GM18861 (cell line): Measurements from ENCODE around the gene SRRM3.
"Not testable (repeated sequence)": the region's sequence is repeated elsewhere in the genome, so short reads cannot be mapped to it uniquely, and the experiment has no call there.

Source experiments
- ATAC-seq: cut with Tn5 transposase; IDR thresholded peaks from one replicate; pipeline ENCODE4 v1.9.1; 2021; ENCODE audit not compliant: unreplicated experiment

The SRRM3 gene

GRCh38 chr7:76310102-76310957, 108.6 kb downstream of the SRRM3 start:
- no peak for ATAC-seq

DNA sequence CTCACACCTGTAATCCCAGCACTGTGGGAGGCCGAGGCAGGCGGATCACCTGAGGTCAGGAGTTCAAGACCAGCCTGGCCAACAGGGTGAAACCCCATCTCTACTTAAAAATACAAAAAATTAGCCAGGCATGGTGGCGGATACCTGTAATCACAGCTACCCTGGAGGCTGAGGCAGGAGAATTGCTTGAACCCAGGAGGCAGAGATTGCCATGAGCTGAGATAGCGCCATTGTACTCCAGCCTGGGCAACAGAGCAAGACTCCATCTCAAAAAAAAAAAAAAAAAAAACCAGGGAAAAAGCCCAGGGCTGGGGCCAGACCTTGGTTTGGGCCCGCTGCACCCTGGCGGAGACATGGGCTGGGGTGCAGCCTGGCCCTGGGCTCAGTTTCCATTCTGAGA, 110.1 kb downstream of the SRRM3 start:
- not testable (repeated sequence) for ATAC-seq

GRCh38 chr7:76314042-76314721, 112.5 kb downstream of the SRRM3 start:
- ATAC-seq, result peak; percentile 23

DNA sequence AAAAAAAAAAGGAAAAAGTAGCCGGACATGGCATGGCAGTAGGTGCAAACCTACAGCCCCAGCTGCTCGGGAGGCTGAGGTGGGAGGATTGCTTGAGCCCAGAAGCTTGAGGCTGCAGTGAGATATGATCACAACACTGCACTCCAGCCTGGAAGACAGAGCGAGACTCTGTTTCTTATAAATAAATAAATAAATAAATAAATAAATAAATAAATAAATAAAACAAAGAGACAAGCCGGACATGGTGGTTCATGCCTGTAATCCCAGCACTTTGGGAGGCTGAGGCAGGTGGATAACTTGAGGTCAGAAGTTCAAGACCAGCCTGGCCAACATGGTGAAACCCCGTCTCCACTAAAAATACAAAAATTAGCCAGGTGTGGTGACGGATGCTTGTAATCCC, 113.0 kb downstream of the SRRM3 start:
- not testable (repeated sequence) for ATAC-seq

DNA sequence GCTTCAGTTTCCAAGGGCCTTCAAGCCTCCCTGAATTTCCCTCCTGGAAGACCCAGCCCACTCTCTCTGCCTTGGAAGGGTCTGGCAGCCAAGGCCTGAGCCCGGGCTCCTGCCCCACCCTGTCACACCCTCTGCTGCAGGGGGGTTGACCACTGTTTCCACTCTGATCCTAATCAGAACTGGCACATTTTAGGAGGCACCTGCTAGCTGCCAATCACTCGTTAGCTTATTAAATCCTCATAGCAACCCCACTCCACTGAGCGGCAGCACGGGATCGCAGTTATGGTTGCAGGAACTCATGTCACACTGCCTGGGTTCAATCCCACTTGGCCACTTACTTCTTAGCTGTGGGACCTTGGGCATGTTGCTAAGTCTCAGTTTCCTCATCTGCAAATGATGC, 113.7 kb downstream of the SRRM3 start:
- no peak for ATAC-seq

DNA sequence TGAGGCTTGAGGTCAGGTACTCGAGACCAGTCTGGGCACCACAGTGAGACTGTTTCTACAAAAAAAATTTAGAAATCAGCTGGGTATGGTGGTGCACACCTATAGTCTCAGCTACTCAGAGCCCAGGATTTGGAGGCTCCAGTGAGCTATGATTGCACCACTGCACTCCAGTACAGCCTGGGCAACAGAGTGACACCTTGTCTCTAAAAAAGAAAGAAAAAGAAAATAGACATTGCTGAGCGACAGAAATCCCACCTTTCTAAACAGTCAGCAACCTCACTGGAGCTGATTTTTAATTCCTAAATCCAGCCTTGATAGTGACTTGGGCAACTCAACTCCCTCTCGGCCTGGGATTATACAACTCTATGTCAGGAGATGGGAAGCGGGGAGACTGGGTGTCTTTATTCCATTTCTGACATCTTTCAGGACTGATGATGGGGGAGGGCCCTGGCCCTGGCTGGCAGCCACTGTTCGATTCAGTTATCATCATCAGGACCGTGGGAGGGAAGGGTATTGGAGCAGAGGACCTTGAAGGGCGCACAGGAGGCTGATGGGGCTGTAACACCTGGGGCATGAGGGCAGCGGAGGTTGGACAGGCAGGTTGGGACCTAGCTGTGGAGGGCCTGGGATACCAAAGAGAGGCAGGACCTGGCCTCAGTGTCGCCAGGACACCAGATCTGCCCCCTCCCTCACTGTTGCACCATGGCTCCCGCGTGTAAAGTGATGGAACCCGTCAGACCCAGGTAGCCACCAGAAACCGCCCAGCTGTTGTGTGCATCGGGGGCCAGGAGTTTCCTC, 115.5 kb downstream of the SRRM3 start:
- ATAC-seq, result no peak

- ATAC-seq, result peak; percentile 89
Measured at GRCh38 chr7:76317782-76318487, 116.2 kb downstream of the SRRM3 start.

GRCh38 chr7:76318488-76319353, 117.0 kb downstream of the SRRM3 start:
- ATAC-seq, result peak; percentile 41

DNA sequence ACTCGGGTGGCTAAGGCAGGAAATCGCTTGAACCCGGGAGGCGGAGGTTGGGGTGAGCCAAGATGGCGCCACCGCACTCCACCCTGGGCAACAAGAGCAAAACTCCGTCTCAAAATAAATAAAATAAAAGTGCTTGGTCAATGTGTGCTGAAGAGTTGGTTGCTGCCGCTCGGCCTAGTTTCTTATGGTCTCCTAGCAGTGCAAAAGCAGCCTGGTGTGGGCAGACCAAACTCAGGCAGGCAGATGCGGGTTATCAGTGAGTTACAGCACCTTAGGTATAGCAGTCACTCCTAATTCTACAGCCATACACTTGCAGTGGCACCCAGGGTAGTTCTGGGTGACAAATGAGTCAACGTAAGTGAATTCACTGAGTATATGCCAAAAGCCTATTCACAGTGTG, 123.4 kb downstream of the SRRM3 start:
- no peak for ATAC-seq

GRCh38 chr7:76325811-76326210, 124.1 kb downstream of the SRRM3 start:
- ATAC-seq, result no peak

- ATAC-seq, result no peak
Measured at GRCh38 chr7:76326646-76327233, 125.0 kb downstream of the SRRM3 start.

- no peak for ATAC-seq
Measured at GRCh38 chr7:76327610-76328009, 125.9 kb downstream of the SRRM3 start.

DNA sequence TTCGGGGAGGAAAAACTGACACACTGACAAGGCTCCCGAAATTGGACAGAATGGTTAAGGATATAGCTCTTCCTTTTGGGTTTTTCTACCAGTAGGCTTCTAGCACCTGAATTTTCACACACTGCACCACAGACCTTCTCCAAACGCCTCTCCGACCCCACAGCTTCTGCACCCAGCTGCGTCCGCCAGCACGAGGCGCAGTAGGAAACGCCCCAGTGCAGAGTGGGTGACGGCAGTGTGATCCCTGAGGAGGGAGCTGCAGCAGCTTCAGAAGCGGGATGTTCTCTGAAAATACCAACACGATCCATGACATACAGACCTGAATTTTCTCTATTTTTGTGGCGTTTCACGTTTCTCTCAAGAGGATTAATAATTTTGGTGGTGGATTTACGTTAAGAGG, 126.7 kb downstream of the SRRM3 start:
- ATAC-seq, result no peak

GRCh38 chr7:76329479-76329878, 127.8 kb downstream of the SRRM3 start:
- ATAC-seq, result no peak

GRCh38 chr7:76330261-76330660, 128.6 kb downstream of the SRRM3 start:
- ATAC-seq, result no peak

GRCh38 chr7:76330673-76331072, 129.0 kb downstream of the SRRM3 start:
- ATAC-seq, result no peak

- no peak for ATAC-seq
Measured at GRCh38 chr7:76332078-76332477, 130.4 kb downstream of the SRRM3 start.

DNA sequence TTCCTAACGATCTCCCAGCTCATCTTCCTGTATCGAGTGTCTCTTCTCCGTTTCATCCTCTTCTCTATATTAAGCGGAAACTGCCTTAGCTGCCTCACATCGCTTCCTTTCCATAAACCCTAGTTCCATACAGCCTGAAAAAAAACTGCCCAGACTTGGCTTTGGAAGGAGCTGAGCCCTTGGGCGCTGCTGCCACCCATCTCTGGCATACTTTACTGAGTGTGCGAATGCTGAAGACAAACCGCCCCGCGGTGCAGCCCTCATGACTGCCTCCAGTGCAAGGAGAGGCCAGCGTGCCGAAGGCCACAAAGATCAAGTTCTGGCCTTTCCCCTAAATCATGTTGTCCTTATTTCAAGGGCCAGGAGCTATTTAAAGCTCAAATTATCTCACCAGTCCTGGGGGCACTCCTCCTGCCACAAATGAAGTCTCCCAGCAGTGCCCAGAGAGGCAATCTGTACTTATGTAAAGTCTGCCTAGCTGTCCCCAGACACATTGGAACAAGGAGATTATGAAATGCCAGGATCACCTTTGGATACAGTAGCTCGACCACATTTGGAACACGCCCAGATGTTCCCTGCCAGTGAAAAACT, 131.9 kb downstream of the SRRM3 start:
- no peak for ATAC-seq

DNA sequence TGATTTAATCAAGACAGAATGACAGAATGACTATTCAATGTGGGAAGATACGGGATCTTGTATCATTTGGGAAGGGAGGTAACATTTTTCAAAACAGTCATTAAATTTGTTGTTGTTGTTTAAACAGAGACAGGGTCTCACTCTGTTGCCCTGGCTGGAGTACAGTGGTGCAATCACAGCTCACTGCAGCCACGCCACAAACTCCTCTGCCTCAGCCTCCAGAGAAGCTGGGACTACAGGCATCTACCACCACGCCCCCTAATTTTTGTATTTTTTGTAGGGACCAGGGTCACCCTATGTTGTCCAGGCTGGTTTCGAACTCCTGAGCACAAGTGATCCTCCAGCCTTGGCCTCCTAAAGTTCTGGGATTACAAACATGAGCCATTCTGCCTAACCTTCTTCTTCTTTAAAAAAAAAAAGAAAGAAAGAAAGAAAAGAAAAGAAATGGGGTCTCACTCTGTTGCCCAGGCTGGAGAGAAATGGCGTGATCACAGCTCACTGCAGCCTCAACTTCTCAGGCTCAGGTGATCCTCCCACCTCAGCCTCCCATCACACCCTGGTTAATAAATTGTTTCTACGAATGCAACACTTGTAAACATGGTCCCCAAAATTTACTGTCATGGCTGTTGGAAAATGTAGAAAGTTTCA, 132.7 kb downstream of the SRRM3 start:
- no peak for ATAC-seq
